ENCODE data around the gene ST3GAL4.

- no peak for TF ChIP-seq CTCF (IDR thresholded peaks at IDR 0.05)
- TF ChIP-seq POLR2A (IDR thresholded peaks at IDR 0.05) = no peak
Observed at GRCh38 chr11:126383339-126384335, 28.2 kb downstream of the ST3GAL4 start.

All from testis (tissue), 2 donors.